Endometrial microvascular endothelial cells (primary cell): ENCODE data around the gene PCDHA4. TPM values are rescaled to one million over a fixed set of nuclear protein-coding genes. Genes with fewer than 3 reads are reported as not detected.
"Not testable (repeated sequence)": the region's sequence is repeated elsewhere in the genome, so short reads cannot be mapped to it uniquely, and the experiment has no call there.

Experiments
- in situ Hi-C: cut with HindIII; loops from 2 replicates; pipeline ENCODE4 v1.10.0; 2017; ENCODE audit warnings: low sequenced_read_pairs, low pct_unique_long_range_greater_than_20kb; ENCODE audit errors: inconsistent ontology term
- total RNA-seq: library from RNA; depleted of rRNA; stranded (reverse); fragments of >200 nt; gene quantifications from one replicate; pipeline ENCODE4 v1.2.3, GENCODE V29; 2015; ENCODE audit errors: inconsistent ontology term

The PCDHA4 gene
- total RNA-seq, 1 donor from 2014 or later: not detected

DNA sequence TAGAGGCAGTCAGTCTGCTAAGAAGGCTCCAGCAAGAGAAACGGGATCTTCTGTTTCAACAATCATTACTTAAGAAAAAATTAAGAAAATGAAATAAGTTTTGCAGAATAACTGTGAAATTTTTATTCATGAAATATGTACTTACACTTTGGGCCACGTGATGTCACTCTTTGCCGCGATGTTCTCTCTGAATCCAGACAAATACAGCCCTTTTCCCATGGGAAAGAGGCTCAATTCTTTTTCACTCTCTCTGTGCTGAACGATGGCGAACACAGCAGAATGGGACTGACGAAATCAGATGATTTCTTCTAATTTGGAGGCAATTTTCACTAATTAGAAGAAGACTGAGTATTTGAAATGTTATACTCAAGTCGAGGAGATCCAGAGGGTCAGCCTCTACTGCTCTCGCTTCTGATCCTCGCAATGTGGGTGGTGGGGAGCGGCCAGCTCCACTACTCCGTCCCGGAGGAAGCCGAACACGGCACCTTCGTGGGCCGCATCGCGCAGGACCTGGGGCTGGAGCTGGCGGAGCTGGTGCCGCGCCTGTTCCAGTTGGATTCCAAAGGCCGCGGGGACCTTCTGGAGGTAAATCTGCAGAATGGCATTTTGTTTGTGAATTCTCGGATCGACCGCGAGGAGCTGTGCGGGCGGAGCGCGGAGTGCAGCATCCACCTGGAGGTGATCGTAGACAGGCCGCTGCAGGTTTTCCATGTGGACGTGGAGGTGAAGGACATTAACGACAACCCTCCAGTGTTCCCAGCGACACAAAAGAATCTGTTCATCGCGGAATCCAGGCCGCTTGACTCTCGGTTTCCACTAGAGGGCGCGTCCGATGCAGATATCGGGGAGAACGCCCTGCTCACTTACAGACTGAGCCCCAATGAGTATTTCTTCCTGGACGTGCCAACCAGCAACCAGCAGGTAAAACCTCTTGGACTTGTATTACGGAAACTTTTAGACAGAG is 41.6 kb downstream of the PCDHA4 start, which contains the start of gene PCDHA9:
Gene PCDHA9, plus strand, starts transcription at position 244 of the 964 bp plus-strand sequence. Its CDS starts 114 bp downstream, at position 358.
- in situ Hi-C loops: not testable (repeated sequence)

DNA sequence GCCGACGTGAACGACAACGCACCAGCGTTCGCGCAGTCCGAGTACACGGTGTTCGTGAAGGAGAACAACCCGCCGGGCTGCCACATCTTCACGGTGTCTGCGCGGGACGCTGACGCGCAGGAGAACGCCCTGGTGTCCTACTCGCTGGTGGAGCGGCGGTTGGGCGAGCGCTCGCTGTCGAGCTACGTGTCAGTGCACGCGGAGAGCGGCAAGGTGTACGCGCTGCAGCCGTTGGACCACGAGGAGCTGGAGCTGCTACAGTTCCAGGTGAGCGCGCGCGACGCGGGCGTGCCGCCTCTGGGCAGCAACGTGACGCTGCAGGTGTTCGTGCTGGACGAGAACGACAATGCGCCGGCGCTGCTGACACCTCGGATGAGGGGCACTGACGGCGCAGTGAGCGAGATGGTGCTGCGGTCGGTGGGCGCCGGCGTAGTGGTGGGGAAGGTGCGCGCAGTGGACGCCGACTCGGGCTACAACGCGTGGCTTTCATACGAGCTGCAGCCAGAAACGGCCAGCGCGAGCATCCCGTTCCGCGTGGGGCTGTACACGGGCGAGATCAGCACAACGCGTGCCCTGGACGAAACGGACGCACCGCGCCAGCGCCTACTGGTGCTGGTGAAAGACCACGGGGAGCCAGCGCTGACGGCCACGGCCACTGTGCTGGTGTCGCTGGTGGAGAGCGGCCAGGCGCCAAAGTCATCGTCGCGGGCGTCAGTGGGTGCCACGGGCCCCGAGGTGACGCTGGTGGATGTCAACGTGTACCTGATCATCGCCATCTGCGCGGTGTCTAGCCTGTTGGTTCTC is 43.2 kb downstream of the PCDHA4 start:
- in situ Hi-C loops: not testable (repeated sequence)

DNA sequence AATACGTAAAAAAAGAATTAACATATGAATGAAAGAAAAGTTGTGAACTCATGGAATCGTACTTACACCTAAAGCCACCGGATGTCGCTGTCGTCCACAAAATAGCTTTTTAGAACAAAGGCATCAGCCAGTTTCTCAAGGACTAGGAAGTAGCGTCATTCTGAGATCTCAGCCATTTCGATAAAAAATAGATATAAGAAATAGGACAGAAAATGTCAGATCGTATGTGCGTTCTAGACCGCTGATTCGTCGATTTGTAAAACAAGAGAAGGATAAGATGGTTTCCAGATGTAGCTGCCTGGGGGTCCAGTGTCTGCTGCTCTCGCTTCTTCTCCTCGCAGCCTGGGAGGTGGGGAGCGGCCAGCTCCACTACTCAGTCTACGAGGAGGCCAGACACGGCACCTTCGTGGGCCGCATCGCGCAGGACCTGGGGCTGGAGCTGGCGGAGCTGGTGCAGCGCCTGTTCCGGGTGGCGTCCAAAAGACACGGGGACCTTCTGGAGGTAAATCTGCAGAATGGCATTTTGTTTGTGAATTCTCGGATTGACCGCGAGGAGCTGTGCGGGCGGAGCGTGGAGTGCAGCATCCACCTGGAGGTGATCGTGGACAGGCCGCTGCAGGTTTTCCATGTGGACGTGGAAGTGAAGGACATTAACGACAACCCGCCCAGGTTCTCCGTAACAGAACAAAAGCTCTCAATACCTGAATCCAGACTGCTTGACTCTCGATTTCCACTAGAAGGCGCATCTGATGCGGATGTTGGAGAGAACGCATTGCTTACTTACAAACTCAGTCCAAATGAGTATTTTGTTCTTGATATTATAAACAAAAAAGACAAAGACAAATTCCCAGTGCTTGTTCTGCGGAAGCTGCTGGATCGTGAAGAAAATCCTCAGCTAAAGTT is 49.2 kb downstream of the PCDHA4 start, which contains the start of gene PCDHA10:
Gene PCDHA10, plus strand, starts transcription at position 126 of the 903 bp plus-strand sequence. Its CDS starts 152 bp downstream, at position 278.
- in situ Hi-C loops: no loop called here

DNA sequence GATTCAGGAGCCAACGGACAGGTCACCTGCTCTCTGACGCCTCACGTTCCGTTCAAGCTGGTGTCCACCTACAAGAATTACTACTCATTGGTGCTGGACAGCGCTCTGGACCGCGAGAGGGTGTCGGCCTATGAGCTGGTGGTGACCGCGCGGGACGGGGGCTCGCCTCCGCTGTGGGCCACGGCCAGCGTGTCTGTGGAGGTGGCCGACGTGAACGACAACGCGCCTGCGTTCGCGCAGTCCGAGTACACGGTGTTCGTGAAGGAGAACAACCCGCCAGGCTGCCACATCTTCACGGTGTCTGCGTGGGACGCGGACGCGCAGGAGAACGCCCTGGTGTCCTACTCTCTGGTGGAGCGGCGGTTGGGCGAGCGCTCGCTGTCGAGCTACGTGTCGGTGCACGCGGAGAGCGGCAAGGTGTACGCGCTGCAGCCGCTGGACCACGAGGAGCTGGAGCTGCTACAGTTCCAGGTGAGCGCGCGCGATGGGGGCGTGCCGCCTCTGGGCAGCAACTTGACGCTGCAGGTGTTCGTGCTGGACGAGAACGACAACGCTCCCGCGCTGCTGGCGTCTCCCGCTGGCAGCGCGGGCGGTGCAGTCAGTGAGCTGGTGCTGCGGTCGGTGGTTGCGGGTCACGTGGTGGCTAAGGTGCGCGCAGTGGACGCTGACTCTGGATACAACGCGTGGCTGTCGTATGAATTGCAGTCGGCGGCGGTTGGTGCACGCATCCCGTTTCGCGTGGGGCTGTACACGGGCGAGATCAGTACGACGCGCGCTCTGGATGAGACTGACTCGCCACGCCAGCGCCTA is 50.5 kb downstream of the PCDHA4 start:
- in situ Hi-C loops: no loop called here

DNA sequence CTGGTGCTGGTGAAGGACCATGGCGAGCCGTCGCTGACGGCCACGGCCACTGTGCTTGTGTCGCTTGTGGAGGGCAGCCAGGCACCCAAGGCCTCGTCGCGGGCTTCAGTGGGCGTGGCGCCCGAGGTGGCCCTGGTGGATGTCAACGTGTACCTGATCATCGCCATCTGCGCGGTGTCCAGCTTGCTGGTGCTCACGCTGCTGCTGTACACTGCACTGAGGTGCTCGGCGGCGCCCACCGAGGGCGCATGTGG is 51.0 kb downstream of the PCDHA4 start:
- in situ Hi-C loops: no loop called here

DNA sequence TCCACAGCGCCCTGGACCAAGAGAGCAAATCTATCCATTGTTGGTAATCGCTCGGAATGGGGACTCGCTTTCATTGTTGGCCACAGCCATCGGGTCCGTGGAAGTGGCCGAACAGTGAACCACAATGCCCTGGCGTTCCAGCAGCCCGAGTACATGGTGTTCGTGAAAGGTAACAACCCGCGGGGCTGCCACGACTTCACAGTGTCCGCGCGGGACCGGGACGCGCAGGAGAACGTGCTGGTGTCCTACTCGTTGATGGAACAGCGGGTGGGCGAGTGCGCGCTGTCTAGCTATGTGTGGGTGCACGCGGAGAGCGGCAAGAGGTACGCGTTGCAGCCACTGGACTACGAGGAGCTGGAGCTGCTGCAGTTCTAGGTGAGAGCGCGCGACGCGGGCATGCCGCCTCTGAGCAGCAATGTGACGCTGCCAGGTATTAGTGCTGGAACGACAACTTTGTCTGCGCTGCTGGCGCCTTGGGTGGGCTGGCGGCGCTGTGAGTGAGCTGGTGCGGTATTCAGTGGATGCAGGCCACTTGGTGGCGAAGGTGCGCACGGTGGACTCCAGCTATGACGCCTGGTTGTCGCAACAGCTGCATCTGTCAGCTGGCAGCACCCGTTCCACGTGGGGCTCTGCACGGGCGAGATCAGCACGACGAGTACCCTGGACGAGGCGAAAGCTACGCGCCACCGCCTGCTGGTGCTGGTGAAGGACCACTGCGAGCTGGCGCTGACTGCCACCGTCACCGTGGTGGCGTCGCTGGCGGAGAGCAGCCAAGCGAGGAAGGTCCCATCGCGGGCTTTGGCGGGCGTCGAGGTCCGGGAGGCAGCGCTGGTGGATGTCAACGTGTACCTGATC is 55.8 kb downstream of the PCDHA4 start:
- in situ Hi-C loops: no loop called here

Other genes with a start within 250 kb of the PCDHA4 start
- 26.6 TPM for gene SRA1, start 249.6 kb upstream of the PCDHA4 start, total RNA-seq
- gene APBB3, start 242.5 kb upstream of the PCDHA4 start, total RNA-seq: 6.3 TPM
- gene SLC35A4, start 242.2 kb upstream of the PCDHA4 start, total RNA-seq: 60.7 TPM
- gene CD14, start 173.9 kb upstream of the PCDHA4 start, total RNA-seq: not detected
- 7.6 TPM for gene TMCO6, start 167.6 kb upstream of the PCDHA4 start, total RNA-seq
- 66.7 TPM for gene NDUFA2, start 159.4 kb upstream of the PCDHA4 start, total RNA-seq
- gene IK, start 159.2 kb upstream of the PCDHA4 start, total RNA-seq: 87.9 TPM
- 29.4 TPM for gene WDR55, start 142.2 kb upstream of the PCDHA4 start, total RNA-seq
- 0.37 TPM for gene DND1, start 133.5 kb upstream of the PCDHA4 start, total RNA-seq
- gene HARS1, start 115.7 kb upstream of the PCDHA4 start, total RNA-seq: 118 TPM
- 26.4 TPM for gene HARS2, start 115.6 kb upstream of the PCDHA4 start, total RNA-seq
- 41.3 TPM for gene ZMAT2, start 106.6 kb upstream of the PCDHA4 start, total RNA-seq
- gene PCDHA1, start 20.9 kb upstream of the PCDHA4 start, total RNA-seq: not detected
- gene PCDHA2, start 12.2 kb upstream of the PCDHA4 start, total RNA-seq: not detected
- not detected for gene PCDHA3, start 6.0 kb upstream of the PCDHA4 start, total RNA-seq
- gene PCDHA5, start 14.5 kb downstream of the PCDHA4 start, total RNA-seq: not detected
- not detected for gene PCDHA6, start 20.9 kb downstream of the PCDHA4 start, total RNA-seq
- not detected for gene PCDHA7, start 27.2 kb downstream of the PCDHA4 start, total RNA-seq
- not detected for gene PCDHA8, start 34.1 kb downstream of the PCDHA4 start, total RNA-seq
- gene PCDHA9, start 41.3 kb downstream of the PCDHA4 start, total RNA-seq: not detected
- not detected for gene PCDHA10, start 48.8 kb downstream of the PCDHA4 start, total RNA-seq
- gene PCDHA11, start 61.9 kb downstream of the PCDHA4 start, total RNA-seq: not detected
- gene PCDHA12, start 68.2 kb downstream of the PCDHA4 start, total RNA-seq: not detected
- not detected for gene PCDHA13, start 75.1 kb downstream of the PCDHA4 start, total RNA-seq
- not detected for gene PCDHAC1, start 119.2 kb downstream of the PCDHA4 start, total RNA-seq
- gene PCDHAC2, start 159.4 kb downstream of the PCDHA4 start, total RNA-seq: not detected
- not detected for gene PCDHB1, start 244.3 kb downstream of the PCDHA4 start, total RNA-seq